HFFc6 (cell line): ENCODE data around the gene RBM23. TPM values are rescaled to one million over a fixed set of nuclear protein-coding genes. Genes with fewer than 3 reads are reported as not detected.

Experiments
- DNase-seq: peaks from one replicate; pipeline ENCODE4 v3.0.0-alpha.2; 2018
- H3K27ac Mint-ChIP-seq: 2 replicates; pipeline ENCODE4 v1.8.0; 2020; ENCODE audit warnings: mild to moderate bottlenecking, mixed read lengths
- H3K27me3 Mint-ChIP-seq: 2 replicates; pipeline ENCODE4 v1.8.0; 2021; ENCODE audit warnings: mild to moderate bottlenecking, moderate library complexity, mixed read lengths; ENCODE audit not compliant: insufficient read depth
- H3K36me3 Mint-ChIP-seq: 2 replicates; pipeline ENCODE4 v1.8.0; 2021; ENCODE audit warnings: low read depth, mixed read lengths
- H3K4me1 Mint-ChIP-seq: 2 replicates; pipeline ENCODE4 v1.8.0; 2020; ENCODE audit warnings: low read depth, mixed read lengths
- H3K4me3 Mint-ChIP-seq: 2 replicates; pipeline ENCODE4 v1.8.0; 2020; ENCODE audit warnings: mild to moderate bottlenecking, moderate library complexity, mixed read lengths
- H3K9me3 Mint-ChIP-seq: 2 replicates; pipeline ENCODE4 v1.8.0; 2020; ENCODE audit warnings: mild to moderate bottlenecking, mixed read lengths
- total RNA-seq, 6 experiments: library from RNA; stranded (reverse); fragmentation: NEBNext Ultra II Directional; extraction: Animal tissue kit (Norgen Biotek cat#: 25700); gene quantifications; 2 replicates in 1 of 6; 3 replicates in 5 of 6; pipeline ENCODE4 v1.2.3, GENCODE V29; 2021
- TF ChIP-seq, protein P1 (sequence below): fragments of 200-600 bp; sonication (generic); IDR thresholded peaks from 2 replicates; pipeline ENCODE4 v1.5.0; 2021; ENCODE audit warnings: antibody characterized with exemption, mild to moderate bottlenecking

Gene RBM23
- total RNA-seq, 6 experiments from 2014 or later = 43.5 to 56.8 (median 52.2) TPM

DNA sequence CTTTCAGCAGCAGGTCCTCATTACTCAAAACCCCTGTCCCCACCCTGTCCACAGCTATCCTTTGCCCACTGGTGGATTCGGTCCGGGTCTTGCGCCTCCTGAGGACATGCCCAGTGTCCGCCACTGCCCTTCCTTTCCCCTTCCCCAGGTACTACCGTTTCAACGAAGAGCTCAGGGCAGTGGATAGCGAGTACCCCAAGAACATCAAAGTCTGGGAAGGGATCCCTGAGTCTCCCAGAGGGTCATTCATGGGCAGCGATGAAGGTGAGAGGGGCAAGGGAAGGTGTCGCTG is 73.9 kb downstream of the RBM23 start:
- H3K4me3 Mint-ChIP-seq = no peak overlapping the region
- DNase-seq = no peak
- peaks cover 62% of the 10 kb centered on the region for H3K4me1 Mint-ChIP-seq
- peaks cover 2% of the 10 kb centered on the region for H3K27me3 Mint-ChIP-seq
- no peaks in the 10 kb centered on the region for H3K9me3 Mint-ChIP-seq
- peak overlapping the region; percentile 63 for H3K27ac Mint-ChIP-seq
- H3K36me3 Mint-ChIP-seq = peaks cover 36% of the 10 kb centered on the region
- TF ChIP-seq, protein P1, sequence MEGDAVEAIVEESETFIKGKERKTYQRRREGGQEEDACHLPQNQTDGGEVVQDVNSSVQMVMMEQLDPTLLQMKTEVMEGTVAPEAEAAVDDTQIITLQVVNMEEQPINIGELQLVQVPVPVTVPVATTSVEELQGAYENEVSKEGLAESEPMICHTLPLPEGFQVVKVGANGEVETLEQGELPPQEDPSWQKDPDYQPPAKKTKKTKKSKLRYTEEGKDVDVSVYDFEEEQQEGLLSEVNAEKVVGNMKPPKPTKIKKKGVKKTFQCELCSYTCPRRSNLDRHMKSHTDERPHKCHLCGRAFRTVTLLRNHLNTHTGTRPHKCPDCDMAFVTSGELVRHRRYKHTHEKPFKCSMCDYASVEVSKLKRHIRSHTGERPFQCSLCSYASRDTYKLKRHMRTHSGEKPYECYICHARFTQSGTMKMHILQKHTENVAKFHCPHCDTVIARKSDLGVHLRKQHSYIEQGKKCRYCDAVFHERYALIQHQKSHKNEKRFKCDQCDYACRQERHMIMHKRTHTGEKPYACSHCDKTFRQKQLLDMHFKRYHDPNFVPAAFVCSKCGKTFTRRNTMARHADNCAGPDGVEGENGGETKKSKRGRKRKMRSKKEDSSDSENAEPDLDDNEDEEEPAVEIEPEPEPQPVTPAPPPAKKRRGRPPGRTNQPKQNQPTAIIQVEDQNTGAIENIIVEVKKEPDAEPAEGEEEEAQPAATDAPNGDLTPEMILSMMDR = no peak

DNA sequence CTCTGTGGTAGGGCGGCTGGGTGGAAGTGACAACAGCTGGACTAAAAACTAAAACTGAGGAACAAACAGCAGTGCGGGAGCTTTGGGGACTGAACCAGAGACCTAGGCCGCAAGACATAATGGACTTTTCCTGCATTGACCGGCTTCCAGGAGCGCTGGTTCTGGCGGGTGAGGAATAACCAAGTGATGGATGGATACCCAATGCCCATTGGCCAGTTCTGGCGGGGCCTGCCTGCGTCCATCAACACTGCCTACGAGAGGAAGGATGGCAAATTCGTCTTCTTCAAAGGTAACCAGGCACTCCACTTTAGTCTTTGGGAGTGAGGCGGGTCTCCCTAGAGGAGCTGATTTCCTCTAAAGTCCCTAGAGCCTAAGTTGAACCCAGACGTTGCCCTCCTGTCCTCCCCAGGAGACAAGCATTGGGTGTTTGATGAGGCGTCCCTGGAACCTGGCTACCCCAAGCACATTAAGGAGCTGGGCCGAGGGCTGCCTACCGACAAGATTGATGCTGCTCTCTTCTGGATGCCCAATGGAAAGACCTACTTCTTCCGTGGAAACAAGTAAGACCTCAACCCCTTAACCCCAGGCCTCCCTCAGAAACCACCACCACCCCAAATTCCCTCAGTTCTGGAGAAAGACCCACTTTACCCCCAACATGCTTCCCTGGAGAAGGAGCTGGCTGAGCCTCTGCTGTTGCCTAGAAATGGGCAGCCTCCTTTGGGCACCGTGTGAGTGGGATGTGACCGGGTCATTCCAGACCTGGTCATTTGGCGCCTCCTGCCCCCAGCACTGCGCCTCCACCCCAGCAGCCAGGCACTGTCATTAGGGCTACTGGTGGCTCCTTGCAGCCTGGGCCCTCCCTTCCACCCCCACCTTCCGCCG is 74.5 kb downstream of the RBM23 start:
- H3K4me3 Mint-ChIP-seq = no peak overlapping the region
- peaks cover 36% of the 10 kb centered on the region for H3K36me3 Mint-ChIP-seq
- H3K27ac Mint-ChIP-seq = peak overlapping the region; percentile 63
- no peak for DNase-seq
- H3K4me1 Mint-ChIP-seq = peaks cover 60% of the 10 kb centered on the region
- no peaks in the 10 kb centered on the region for H3K9me3 Mint-ChIP-seq
- peaks cover 2% of the 10 kb centered on the region for H3K27me3 Mint-ChIP-seq
- TF ChIP-seq, protein P1 = no peak

Other genes starting within 250 kb of the RBM23 start
- 100 to 1,000 TPM in 2 of 6 experiments, 10 to 100 TPM in 4; 87.1 to 108 (median 92.9) TPM for gene OXA1L, start 152.5 kb downstream of the RBM23 start, total RNA-seq
- gene SLC7A7, start 103.7 kb downstream of the RBM23 start, total RNA-seq = 1 to 10 TPM in 1 of 6 experiments, under 1 TPM in 5; 0.31 to 1.3 (median 0.56) TPM
- gene MRPL52, start 89.3 kb downstream of the RBM23 start, total RNA-seq = 100 to 1,000 TPM; 135 to 195 (median 167) TPM
- gene MMP14, start 82.6 kb downstream of the RBM23 start, total RNA-seq = 100 to 1,000 TPM; 284 to 322 (median 298) TPM
- 100 to 1,000 TPM; 168 to 226 (median 186) TPM for gene LRP10, start 47.4 kb downstream of the RBM23 start, total RNA-seq
- under 1 TPM in 4 of 6 experiments, not detected in 2; 0.09 to 0.17 (median 0.14) TPM for gene REM2, start 35.9 kb downstream of the RBM23 start, total RNA-seq
- gene PRMT5, start 10.2 kb upstream of the RBM23 start, total RNA-seq = 100 to 1,000 TPM; 102 to 125 (median 110) TPM
- 10 to 100 TPM; 13.0 to 23.5 (median 19.6) TPM for gene HAUS4, start 37.9 kb upstream of the RBM23 start, total RNA-seq
- gene AJUBA, start 63.4 kb upstream of the RBM23 start, total RNA-seq = 10 to 100 TPM; 66.0 to 79.7 (median 74.9) TPM
- 1 to 10 TPM; 3.6 to 7.0 (median 5.7) TPM for gene C14orf93, start 91.0 kb upstream of the RBM23 start, total RNA-seq
- gene PSMB5, start 115.8 kb upstream of the RBM23 start, total RNA-seq = 100 to 1,000 TPM; 221 to 259 (median 241) TPM
- under 1 TPM in 1 of 6 experiments, not detected in 5; 0.12 TPM for gene PSMB11, start 123.1 kb upstream of the RBM23 start, total RNA-seq
- 10 to 100 TPM in 1 of 6 experiments, 1 to 10 TPM in 5; 6.4 to 11.2 (median 8.3) TPM for gene CDH24, start 138.4 kb upstream of the RBM23 start, total RNA-seq
- 100 to 1,000 TPM; 128 to 150 (median 142) TPM for gene ACIN1, start 176.0 kb upstream of the RBM23 start, total RNA-seq
- 100 to 1,000 TPM in 4 of 6 experiments, 10 to 100 TPM in 2; 85.0 to 117 (median 103) TPM for gene C14orf119, start 176.4 kb upstream of the RBM23 start, total RNA-seq
- not detected for gene CIROP, start 185.8 kb upstream of the RBM23 start, total RNA-seq
- not detected for gene CEBPE, start 200.1 kb upstream of the RBM23 start, total RNA-seq